ENCODE data around the gene KRT73. TPM values are rescaled to one million over a fixed set of nuclear protein-coding genes. Genes with fewer than 3 reads are reported as not detected.
A peak's percentile ranks its signal among the peaks of the same experiment; 100 is the strongest.

KRT73 gene
- total RNA-seq, 1 experiment from 2014 or later, result not detected

DNA sequence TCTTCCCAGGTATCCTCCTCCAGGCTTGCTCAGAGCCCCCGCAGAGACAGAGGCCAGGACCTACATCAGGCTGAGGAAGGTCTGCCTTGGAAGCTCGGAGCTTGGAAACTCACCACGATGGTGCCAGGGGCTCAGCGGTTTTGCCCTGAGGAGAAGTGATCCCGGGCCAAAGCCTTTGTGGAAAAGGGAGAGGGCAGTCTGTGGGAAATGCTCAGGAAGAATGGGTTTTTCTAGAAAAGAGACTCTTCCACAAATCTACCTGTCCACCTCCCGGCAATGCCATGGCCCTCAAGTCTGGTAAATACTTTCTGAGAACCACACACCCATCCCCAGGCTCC, 25.7 kb upstream of the KRT73 start:
- H2AK5ac ChIP-seq (ENCODE audit: insufficient read length, low read length), result no peak overlapping the region

More for the DNA sequence above, 25.7 kb upstream of the KRT73 start:
- Histone ChIP-seq H2BK15ac (ENCODE audit: low read depth, low read length) (no peak overlapping the region), H3K4me2 (ENCODE audit: insufficient read depth, insufficient read length, low read length) (no peak overlapping the region), H4K91ac (ENCODE audit: insufficient read length, low read depth, low read length) (no peak overlapping the region), H2BK120ac (ENCODE audit: low read depth, low read length, poor library complexity, severe bottlenecking) (no peak overlapping the region), H2BK20ac (ENCODE audit: low read depth, low read length, poor library complexity, severe bottlenecking) (no peak overlapping the region), H3K56ac (ENCODE audit: insufficient read length, low read depth, low read length) (no peak overlapping the region), H4K8ac (replicated peaks; ENCODE audit: insufficient read length, low read depth, low read length) (no peak overlapping the region), H3K79me2 (ENCODE audit: insufficient read depth, low read length) (no peaks in the 10 kb centered on the region), H3K23ac (ENCODE audit: insufficient read length, low read depth, low read length) (no peak overlapping the region), H2BK12ac (ENCODE audit: insufficient read length, low read depth, low read length) (no peak overlapping the region), H3K27ac (ENCODE audit: insufficient read length, low read depth, low read length) (no peak overlapping the region), H3K23me2 (ENCODE audit: insufficient read length, low read depth, low read length, poor library complexity, severe bottlenecking) (no peaks in the 10 kb centered on the region), H3K9me3 (ENCODE audit: control insufficient read depth, low read depth, low read length) (no peaks in the 10 kb centered on the region), H3K18ac (ENCODE audit: insufficient read length, low read depth, low read length) (no peak overlapping the region), H4K20me1 (ENCODE audit: control insufficient read depth, insufficient read depth, insufficient read length) (no peaks in the 10 kb centered on the region), H3K4ac (ENCODE audit: low read depth, low read length) (no peak overlapping the region), H3K79me1 (ENCODE audit: insufficient read depth, low read depth, low read length, poor library complexity, severe bottlenecking) (no peaks in the 10 kb centered on the region), H3K14ac (ENCODE audit: insufficient read depth, low read length) (no peak overlapping the region; the same call in 1 of the 2 replicates), H3K4me1 (ENCODE audit: insufficient read depth, low read length) (no peaks in the 10 kb centered on the region), H3T11ph (ENCODE audit: low read length) (no peak overlapping the region), H3K9ac (ENCODE audit: extremely low read depth, insufficient read length, low read length) (no peak overlapping the region), H2AFZ (ENCODE audit: low read length) (no peak overlapping the region), H2BK5ac (ENCODE audit: insufficient read length, low read length) (no peak overlapping the region), H3K27me3 (ENCODE audit: insufficient read depth, low read length) (no peaks in the 10 kb centered on the region), H4K5ac (ENCODE audit: insufficient read length, low read depth, low read length) (no peak overlapping the region)
- peak; percentile 21 for DNase-seq
- Mint-ChIP-seq H3K4me3 (no peak overlapping the region), H3K27me3 (ENCODE audit: low read depth) (peaks cover 26% of the 10 kb centered on the region), H3K4me1 (peaks cover 0 to 2% of the 10 kb centered on the region in 2 experiments; a peak in 1 of 4 replicates), H3K36me3 (ENCODE audit: insufficient read depth in 1 of 3, low read depth in 3 of 3) (no peaks in the 10 kb centered on the region), H3K27ac (no peak overlapping the region), H3K9me3 (no peaks in the 10 kb centered on the region)
- TF ChIP-seq, protein P1, sequence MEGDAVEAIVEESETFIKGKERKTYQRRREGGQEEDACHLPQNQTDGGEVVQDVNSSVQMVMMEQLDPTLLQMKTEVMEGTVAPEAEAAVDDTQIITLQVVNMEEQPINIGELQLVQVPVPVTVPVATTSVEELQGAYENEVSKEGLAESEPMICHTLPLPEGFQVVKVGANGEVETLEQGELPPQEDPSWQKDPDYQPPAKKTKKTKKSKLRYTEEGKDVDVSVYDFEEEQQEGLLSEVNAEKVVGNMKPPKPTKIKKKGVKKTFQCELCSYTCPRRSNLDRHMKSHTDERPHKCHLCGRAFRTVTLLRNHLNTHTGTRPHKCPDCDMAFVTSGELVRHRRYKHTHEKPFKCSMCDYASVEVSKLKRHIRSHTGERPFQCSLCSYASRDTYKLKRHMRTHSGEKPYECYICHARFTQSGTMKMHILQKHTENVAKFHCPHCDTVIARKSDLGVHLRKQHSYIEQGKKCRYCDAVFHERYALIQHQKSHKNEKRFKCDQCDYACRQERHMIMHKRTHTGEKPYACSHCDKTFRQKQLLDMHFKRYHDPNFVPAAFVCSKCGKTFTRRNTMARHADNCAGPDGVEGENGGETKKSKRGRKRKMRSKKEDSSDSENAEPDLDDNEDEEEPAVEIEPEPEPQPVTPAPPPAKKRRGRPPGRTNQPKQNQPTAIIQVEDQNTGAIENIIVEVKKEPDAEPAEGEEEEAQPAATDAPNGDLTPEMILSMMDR (conservative IDR thresholded peaks at IDR 0.05), result no peak
- WGBS (ENCODE audit: extremely low coverage, insufficient read length, low lambda C conversion rate), result no CpG with 5 or more reads among the region's 6 CpGs
